Uterus (tissue), 4 donors: ENCODE measurements around the gene DRAM1. TPM values are rescaled to one million over a fixed set of nuclear protein-coding genes. Genes with fewer than 3 reads are reported as not detected.

Source experiments
- DNase-seq, 2 donors: peaks; one replicate each; pipeline ENCODE4 v3.0.0-alpha.2; 2019 to 2020
- H3K27ac ChIP-seq, 2 donors: fragments of 200-600 bp; sonication (generic); 1 replicate in 1 of 2; 2 replicates in 1 of 2; pipeline ENCODE4 v1.5.1; 2016 to 2018
- H3K27me3 ChIP-seq, 2 donors: fragments of 200-600 bp; sonication (generic); one replicate each; pipeline ENCODE4 v1.5.1; 2018 to 2019; ENCODE audit warnings: control low read depth in 1 of 2
- H3K36me3 ChIP-seq, 2 donors: fragments of 200-600 bp; sonication (generic); one replicate each; pipeline ENCODE4 v1.5.1; 2019; ENCODE audit warnings: control low read depth in 1 of 2
- H3K4me1 ChIP-seq, 2 donors: fragments of 200-600 bp; sonication (generic); one replicate each; pipeline ENCODE4 v1.5.1; 2018 to 2019; ENCODE audit warnings: control low read depth in 1 of 2
- H3K4me3 ChIP-seq, 2 donors: fragments of 200-600 bp; sonication (generic); 1 replicate in 1 of 2; 2 replicates in 1 of 2; pipeline ENCODE4 v1.5.1; 2018 to 2019; ENCODE audit warnings: mild to moderate bottlenecking in 1 of 2
- H3K9me3 ChIP-seq, 2 donors: fragments of 200-600 bp; sonication (generic); one replicate each; pipeline ENCODE4 v1.5.1; 2019; ENCODE audit warnings: control low read depth in 1 of 2
- POLR2A ChIP-seq, 2 donors: fragments of 450-650 bp; IDR thresholded peaks; one replicate each; pipeline ENCODE4 v1.6.1; 2016; ENCODE audit warnings: antibody characterized with exemption in 2 of 2, mild to moderate bottlenecking in 1 of 2, moderate library complexity in 1 of 2
- intact Hi-C: fragments of 100-400 bp; cut with DNase I; formaldehyde crosslinking; loops from one replicate; pipeline ENCODE4 v1.15.1; 2023; ENCODE audit warnings: low total_unique reads
- total RNA-seq, 4 donors: library from RNA; depleted of rRNA in 3 of 4; stranded (reverse); fragments of >200 nt in 3 of 4; gene quantifications; one replicate each; pipeline versions ENCODE4 v1.1.0 to v1.2.4, GENCODE V29; 2014 to 2023
- TF ChIP-seq, protein P1 (sequence below), 4 experiments: fragments of 200-600 bp in 2 of 4; fragments of 450-650 bp in 2 of 4; sonication (generic) in 2 of 4; IDR thresholded peaks; one replicate each; pipeline ENCODE4 v1.5.1; 2016 to 2019; ENCODE audit warnings: antibody characterized with exemption in 4 of 4, mild to moderate bottlenecking in 2 of 4, moderate library complexity in 1 of 4
- donor health status: DM: yes; HTN: yes; CAD: no.

DRAM1 gene
- total RNA-seq, 4 donors from 2014 or later: 2.0 to 25.4 (median 9.9) TPM

- no peak for DNase-seq
- Histone ChIP-seq H3K4me1 (no peaks in the 10 kb centered on the region), H3K9me3 (no peaks in the 10 kb centered on the region), H3K27me3 (no peaks in the 10 kb centered on the region), H3K27ac (no peak overlapping the region), H3K4me3 (no peak overlapping the region), H3K36me3 (no peaks in the 10 kb centered on the region)
- no peak for TF ChIP-seq POLR2A (IDR thresholded peaks at IDR 0.05)
- TF ChIP-seq, protein P1, sequence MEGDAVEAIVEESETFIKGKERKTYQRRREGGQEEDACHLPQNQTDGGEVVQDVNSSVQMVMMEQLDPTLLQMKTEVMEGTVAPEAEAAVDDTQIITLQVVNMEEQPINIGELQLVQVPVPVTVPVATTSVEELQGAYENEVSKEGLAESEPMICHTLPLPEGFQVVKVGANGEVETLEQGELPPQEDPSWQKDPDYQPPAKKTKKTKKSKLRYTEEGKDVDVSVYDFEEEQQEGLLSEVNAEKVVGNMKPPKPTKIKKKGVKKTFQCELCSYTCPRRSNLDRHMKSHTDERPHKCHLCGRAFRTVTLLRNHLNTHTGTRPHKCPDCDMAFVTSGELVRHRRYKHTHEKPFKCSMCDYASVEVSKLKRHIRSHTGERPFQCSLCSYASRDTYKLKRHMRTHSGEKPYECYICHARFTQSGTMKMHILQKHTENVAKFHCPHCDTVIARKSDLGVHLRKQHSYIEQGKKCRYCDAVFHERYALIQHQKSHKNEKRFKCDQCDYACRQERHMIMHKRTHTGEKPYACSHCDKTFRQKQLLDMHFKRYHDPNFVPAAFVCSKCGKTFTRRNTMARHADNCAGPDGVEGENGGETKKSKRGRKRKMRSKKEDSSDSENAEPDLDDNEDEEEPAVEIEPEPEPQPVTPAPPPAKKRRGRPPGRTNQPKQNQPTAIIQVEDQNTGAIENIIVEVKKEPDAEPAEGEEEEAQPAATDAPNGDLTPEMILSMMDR (IDR thresholded peaks at IDR 0.05): no peak
- intact Hi-C loops: no loop called here
Observed at GRCh38 chr12:101889211-101889752, 11.9 kb downstream of the DRAM1 start.

- TF ChIP-seq POLR2A (IDR thresholded peaks at IDR 0.05): no peak
- TF ChIP-seq, protein P1 (IDR thresholded peaks at IDR 0.05): no peak
- H3K4me1 ChIP-seq: no peaks in the 10 kb centered on the region
- no peaks in the 10 kb centered on the region for H3K9me3 ChIP-seq
- intact Hi-C loops: no loop called here
- H3K36me3 ChIP-seq: no peaks in the 10 kb centered on the region
- H3K4me3 ChIP-seq: no peak overlapping the region
- no peak for DNase-seq
- H3K27me3 ChIP-seq: no peaks in the 10 kb centered on the region
- H3K27ac ChIP-seq: peak overlapping the region; percentile 62 to 82
Observed at GRCh38 chr12:101891462-101891971, 14.1 kb downstream of the DRAM1 start.

- no peak for DNase-seq
- intact Hi-C loops: no loop called here
- no peaks in the 10 kb centered on the region for H3K4me1 ChIP-seq
- peak overlapping the region in 1 of 2 donors; percentile 49 for H3K27ac ChIP-seq
- no peaks in the 10 kb centered on the region for H3K27me3 ChIP-seq
- no peaks in the 10 kb centered on the region for H3K36me3 ChIP-seq
- H3K4me3 ChIP-seq: no peak overlapping the region
- no peaks in the 10 kb centered on the region for H3K9me3 ChIP-seq
- TF ChIP-seq POLR2A (IDR thresholded peaks at IDR 0.05): no peak
- TF ChIP-seq, protein P1 (IDR thresholded peaks at IDR 0.05): no peak
Observed at GRCh38 chr12:101892794-101893193, 15.4 kb downstream of the DRAM1 start.

- TF ChIP-seq POLR2A (IDR thresholded peaks at IDR 0.05): no peak
- TF ChIP-seq, protein P1 (IDR thresholded peaks at IDR 0.05): no peak
- H3K27me3 ChIP-seq: no peaks in the 10 kb centered on the region
- intact Hi-C loops: no loop called here
Observed at GRCh38 chr12:101901777-101902176, 24.4 kb downstream of the DRAM1 start.

GRCh38 chr12:101902641-101903040, 25.3 kb downstream of the DRAM1 start:
- H3K4me1 ChIP-seq: no peaks in the 10 kb centered on the region
- no peak for TF ChIP-seq POLR2A (IDR thresholded peaks at IDR 0.05)
- TF ChIP-seq, protein P1 (IDR thresholded peaks at IDR 0.05): no peak
- H3K9me3 ChIP-seq: no peaks in the 10 kb centered on the region
- no peak for DNase-seq
- no peaks in the 10 kb centered on the region for H3K27me3 ChIP-seq
- H3K27ac ChIP-seq: no peak overlapping the region
- no peaks in the 10 kb centered on the region for H3K36me3 ChIP-seq
- intact Hi-C loops: no loop called here
- H3K4me3 ChIP-seq: no peak overlapping the region

More at GRCh38 chr12:101901777-101902176, 24.4 kb downstream of the DRAM1 start:
- DNase-seq: no peak
- Histone ChIP-seq H3K27ac (no peak overlapping the region), H3K9me3 (no peaks in the 10 kb centered on the region), H3K4me3 (no peak overlapping the region), H3K4me1 (no peaks in the 10 kb centered on the region), H3K36me3 (no peaks in the 10 kb centered on the region)
